WTC11 (cell line): ENCODE data around the gene MECR.

Experiments used
- ESRRA ChIP-seq: sonication (generic); formaldehyde crosslinking; IDR thresholded peaks from 2 replicates; pipeline ENCODE4 v1.8.1; 2022; ENCODE audit warnings: mild to moderate bottlenecking, missing genetic modification reagents, borderline replicate concordance
- NR2C2 ChIP-seq: sonication (generic); formaldehyde crosslinking; IDR thresholded peaks from 2 replicates; pipeline ENCODE4 v1.8.0; 2022; ENCODE audit warnings: mild to moderate bottlenecking, missing genetic modification reagents
- ZNF317 ChIP-seq: sonication (generic); formaldehyde crosslinking; IDR thresholded peaks from 2 replicates; pipeline ENCODE4 v1.8.1; 2023; ENCODE audit warnings: low read depth, mild to moderate bottlenecking, moderate library complexity, missing genetic modification reagents, borderline replicate concordance
- TF ChIP-seq, protein P1 (sequence below): sonication (generic); formaldehyde crosslinking; IDR thresholded peaks from 2 replicates; pipeline ENCODE4 v1.8.1; 2023; ENCODE audit warnings: mild to moderate bottlenecking, missing genetic modification reagents
- TF ChIP-seq, protein P2 (sequence below): sonication (generic); formaldehyde crosslinking; IDR thresholded peaks from 2 replicates; pipeline ENCODE4 v1.8.1; 2023; ENCODE audit warnings: mild to moderate bottlenecking, missing genetic modification reagents, moderate library complexity
- TF ChIP-seq, protein P3 (sequence below): fragments of 200-600 bp; IDR thresholded peaks from 2 replicates; pipeline ENCODE4 v1.8.0; 2022; ENCODE audit warnings: antibody characterized with exemption
- TF ChIP-seq, protein P4 (sequence below): sonication (generic); formaldehyde crosslinking; conservative IDR thresholded peaks from 2 replicates; pipeline ENCODE4 v1.8.1; 2022; ENCODE audit warnings: mild to moderate bottlenecking, missing genetic modification reagents

DNA sequence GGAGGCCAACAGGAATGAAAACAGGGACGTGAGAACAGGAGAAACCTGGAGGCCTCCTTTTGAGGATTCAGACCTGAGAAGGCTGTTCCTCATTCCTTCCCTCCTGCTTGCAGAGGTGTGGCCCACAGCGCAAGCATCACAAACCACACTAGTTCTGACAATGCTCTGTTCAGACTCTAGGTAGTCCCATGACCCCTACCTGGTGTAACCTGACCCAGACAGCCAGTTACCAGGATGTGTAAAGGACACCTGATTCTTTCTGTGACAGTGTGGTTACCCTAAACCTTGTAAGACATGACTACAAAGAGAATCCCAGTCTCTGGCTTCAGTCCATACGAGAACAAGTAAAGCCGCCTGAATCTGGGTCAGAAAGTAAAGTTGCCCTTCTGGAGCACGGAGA, 3.2 kb downstream of the MECR start:
- TF ChIP-seq NR2C2 (CRISPR knock-in tag) (no peak), ESRRA (CRISPR knock-in tag) (no peak), ZNF317 (CRISPR knock-in tag) (no peak)
- TF ChIP-seq, protein P1, sequence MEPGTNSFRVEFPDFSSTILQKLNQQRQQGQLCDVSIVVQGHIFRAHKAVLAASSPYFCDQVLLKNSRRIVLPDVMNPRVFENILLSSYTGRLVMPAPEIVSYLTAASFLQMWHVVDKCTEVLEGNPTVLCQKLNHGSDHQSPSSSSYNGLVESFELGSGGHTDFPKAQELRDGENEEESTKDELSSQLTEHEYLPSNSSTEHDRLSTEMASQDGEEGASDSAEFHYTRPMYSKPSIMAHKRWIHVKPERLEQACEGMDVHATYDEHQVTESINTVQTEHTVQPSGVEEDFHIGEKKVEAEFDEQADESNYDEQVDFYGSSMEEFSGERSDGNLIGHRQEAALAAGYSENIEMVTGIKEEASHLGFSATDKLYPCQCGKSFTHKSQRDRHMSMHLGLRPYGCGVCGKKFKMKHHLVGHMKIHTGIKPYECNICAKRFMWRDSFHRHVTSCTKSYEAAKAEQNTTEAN, result no peak
- TF ChIP-seq, protein P2, sequence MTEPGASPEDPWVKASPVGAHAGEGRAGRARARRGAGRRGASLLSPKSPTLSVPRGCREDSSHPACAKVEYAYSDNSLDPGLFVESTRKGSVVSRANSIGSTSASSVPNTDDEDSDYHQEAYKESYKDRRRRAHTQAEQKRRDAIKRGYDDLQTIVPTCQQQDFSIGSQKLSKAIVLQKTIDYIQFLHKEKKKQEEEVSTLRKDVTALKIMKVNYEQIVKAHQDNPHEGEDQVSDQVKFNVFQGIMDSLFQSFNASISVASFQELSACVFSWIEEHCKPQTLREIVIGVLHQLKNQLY (CRISPR knock-in tag), result no peak
- TF ChIP-seq, protein P3, sequence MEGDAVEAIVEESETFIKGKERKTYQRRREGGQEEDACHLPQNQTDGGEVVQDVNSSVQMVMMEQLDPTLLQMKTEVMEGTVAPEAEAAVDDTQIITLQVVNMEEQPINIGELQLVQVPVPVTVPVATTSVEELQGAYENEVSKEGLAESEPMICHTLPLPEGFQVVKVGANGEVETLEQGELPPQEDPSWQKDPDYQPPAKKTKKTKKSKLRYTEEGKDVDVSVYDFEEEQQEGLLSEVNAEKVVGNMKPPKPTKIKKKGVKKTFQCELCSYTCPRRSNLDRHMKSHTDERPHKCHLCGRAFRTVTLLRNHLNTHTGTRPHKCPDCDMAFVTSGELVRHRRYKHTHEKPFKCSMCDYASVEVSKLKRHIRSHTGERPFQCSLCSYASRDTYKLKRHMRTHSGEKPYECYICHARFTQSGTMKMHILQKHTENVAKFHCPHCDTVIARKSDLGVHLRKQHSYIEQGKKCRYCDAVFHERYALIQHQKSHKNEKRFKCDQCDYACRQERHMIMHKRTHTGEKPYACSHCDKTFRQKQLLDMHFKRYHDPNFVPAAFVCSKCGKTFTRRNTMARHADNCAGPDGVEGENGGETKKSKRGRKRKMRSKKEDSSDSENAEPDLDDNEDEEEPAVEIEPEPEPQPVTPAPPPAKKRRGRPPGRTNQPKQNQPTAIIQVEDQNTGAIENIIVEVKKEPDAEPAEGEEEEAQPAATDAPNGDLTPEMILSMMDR, result no peak
- TF ChIP-seq, protein P4, sequence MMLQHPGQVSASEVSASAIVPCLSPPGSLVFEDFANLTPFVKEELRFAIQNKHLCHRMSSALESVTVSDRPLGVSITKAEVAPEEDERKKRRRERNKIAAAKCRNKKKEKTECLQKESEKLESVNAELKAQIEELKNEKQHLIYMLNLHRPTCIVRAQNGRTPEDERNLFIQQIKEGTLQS (CRISPR knock-in tag), result no peak
